NOMO-1 treated with dmso at 0.1 percent for 144 hours (cell line): ENCODE measurements around the gene NR1D2.

Source experiments
- DNase-seq: peaks from one replicate; lab custom pipeline; 2025; ENCODE audit not compliant: unreplicated experiment; lab: John Stamatoyannopoulos, UW

The NR1D2 gene

DNA sequence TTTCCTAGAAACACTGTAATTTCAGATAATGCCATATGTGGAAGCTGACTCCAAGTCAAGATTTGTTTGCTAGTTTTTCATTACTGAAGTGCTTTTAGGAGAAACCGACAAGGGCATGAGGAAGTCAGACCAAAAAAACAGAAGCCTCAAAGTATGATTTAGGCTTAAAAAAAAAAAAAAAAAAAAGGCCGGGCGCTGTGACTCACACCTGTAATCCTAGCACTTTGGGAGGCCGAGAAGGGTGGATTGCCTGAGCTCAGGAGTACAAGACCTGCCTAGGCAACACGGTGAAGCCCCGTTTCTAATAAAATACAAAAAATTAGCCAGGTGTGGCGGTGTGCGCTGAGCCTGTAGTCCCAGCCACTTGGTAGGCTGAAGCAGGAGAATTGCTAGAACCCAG lies 16.6 kb upstream of the NR1D2 start:
- DNase-seq = peak; percentile 19

DNA sequence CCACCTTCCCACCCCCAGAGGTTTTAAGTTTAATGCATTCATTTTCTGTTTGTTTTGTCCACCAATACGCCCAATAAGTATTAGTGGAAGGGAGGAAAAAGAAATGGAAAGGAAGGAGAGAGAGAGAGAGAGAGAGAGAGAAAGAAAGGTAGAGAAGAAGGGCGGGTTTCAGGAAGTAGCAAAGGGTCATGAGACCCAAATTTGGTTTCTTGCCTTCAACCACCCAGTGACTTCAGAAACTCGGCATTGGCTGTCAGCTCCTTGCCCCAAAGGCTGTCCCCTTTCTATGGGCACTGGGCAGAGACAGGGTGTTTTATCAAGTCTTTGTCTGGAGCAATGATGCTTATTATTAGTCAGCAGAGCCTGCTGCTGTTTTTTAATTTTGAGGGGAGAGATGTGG lies 13.5 kb upstream of the NR1D2 start:
- no peak for DNase-seq

DNA sequence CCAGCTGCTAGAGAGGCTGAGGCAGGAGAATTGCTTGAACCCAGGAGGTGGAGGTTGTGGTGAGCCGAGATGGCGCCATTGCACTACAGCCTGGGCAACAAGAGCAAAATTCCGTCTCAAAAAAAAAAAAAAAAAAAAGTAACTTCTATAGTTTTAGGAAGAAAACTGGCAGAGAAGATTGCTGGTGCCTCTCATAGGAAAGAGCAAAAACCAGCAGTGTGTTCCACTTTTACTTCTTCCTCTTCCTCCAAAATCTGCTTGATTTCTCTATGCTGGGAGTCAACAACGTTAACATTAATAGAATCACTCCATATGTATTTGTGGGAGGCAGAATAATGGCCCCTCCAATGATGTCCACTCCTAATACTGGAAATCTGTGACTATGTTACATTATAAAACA lies 12.5 kb upstream of the NR1D2 start:
- DNase-seq = no peak

DNA sequence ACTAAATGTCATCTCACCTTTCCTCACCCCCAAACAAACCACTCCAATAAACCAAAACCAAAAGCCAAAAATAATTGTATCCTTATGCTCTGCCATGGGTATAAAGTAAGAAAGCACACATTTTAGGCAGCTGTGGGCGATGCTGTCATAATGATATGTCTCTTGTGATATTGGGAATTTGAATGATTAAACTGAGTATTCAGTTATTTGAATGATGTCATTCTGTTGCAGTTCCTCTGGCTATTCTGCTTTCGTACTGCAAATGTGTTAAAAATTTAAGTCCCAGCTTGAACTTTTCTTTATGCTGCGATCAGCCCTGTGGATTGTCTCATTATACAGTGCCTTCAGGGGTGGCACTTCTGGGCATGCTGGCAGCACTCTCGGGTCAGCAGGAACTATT lies 10.8 kb upstream of the NR1D2 start:
- no peak for DNase-seq

- no peak for DNase-seq
These were observed 7.8 kb upstream of the NR1D2 start for GRCh38 chr3:23937296-23937695.

- DNase-seq = no peak
These were observed 6.4 kb upstream of the NR1D2 start for GRCh38 chr3:23938688-23939087.

DNA sequence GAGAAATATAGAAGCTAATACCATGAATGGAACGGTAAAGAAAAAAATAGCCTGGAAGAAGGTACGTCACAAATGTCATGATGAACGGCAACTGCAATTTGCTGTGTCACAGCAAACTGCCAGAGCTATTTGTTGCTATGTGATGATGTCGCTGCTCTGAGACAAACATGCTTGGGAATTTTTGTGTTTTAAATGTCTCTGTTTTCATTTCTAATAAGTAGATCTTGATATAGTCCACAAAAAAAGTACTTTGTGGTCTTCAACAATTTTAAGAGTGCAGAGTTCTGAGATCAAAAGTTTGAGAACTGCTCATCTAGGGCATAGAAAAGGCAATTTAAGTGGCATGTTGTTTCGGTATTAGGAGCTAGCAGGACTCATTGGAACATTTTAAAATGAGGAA lies 4.3 kb upstream of the NR1D2 start:
- DNase-seq = no peak

GRCh38 chr3:23941440-23941839 lies 3.6 kb upstream of the NR1D2 start:
- DNase-seq = no peak

- DNase-seq = no peak
These were observed 2.5 kb upstream of the NR1D2 start for GRCh38 chr3:23942546-23942945.

DNA sequence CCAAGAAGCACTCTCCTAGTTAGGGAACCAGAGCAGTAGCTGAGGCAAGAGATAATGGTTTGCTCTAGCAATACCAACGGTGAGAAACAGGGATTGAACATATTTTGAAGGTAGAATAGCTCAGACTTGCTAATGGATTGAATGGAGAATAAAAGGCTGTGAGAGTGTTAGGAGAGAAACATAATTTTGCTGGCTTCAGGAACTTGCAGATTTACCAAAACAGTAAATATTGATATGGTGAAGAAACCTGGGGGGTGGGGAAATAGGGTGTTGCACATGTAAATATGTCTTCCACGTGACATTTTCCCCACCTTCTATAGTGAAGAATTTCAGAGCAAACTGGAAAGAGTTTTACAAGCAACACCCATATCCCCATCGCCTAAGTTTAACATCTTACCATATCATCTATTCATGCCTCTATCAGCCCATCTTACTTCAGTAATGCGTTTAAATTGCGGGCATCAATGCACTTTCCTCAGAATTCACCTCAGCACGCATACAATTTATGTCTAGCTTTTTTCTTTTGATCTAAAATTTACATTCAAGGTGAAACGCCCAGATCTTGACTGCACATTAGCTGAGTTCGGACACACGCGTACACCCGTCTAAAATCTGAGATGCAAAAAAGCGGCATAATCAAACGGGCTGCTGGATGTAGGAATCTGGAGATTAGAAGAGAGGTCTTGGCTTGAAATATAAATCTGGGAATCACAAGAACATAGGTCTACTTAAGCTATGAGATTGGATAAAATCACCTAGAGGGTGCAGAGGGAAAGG lies 891 bp upstream of the NR1D2 start:
- no peak for DNase-seq

DNA sequence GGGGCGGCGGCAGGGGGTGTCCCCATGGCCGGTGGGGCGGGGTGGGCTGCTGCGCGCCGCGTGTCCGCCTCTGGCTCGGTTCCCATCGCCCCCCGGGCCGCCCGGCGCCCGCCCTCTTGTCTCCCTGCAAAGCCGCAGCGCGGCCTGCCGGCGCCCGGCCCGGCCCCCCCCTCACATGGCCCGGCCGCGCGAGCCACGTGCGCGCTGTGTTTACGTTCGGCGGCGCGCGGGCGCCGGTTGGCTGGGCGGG lies 502 bp downstream of the NR1D2 start:
- no peak for DNase-seq

DNA sequence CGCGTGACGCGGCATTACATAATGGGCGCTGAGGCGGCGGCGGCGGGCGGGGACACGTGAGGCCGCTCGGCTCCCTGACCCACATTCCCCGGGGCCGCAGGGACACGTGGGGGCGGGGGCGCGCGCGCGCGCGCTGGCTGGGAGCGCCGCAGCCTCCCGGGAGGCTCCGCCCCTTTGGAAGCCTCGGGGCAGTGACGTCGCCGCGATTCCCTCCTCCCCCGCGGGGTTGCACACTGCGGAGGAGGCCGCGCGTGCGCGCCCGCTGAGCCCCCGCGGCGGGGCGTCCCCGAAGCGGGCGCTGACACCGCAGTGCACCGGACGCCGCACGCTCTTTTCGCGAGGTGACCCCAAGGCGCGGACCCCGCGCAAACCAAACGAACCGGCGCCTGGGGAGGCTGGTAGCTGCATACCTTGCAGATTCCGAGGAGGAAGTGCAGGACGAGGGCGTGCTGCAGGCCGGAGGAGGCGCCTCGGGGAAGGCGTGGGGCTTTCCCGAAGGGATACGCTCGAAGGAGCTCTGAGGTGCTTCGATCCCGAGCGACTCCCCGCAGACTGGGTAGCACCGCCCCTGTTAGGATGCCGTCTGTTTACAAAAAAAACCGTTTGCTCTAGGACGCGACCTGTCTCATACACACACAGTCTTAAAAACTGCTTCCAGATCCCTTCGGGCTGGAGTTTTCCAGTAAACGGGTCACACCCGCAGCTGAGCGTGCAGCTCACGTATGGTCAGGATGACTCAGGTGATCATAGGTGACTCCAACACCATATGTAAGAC lies 1.0 kb downstream of the NR1D2 start:
- DNase-seq = peak; percentile 87

GRCh38 chr3:23948761-23949160 lies 3.7 kb downstream of the NR1D2 start:
- DNase-seq = no peak

- no peak for DNase-seq
These were observed 4.7 kb downstream of the NR1D2 start for GRCh38 chr3:23949784-23950183.

DNA sequence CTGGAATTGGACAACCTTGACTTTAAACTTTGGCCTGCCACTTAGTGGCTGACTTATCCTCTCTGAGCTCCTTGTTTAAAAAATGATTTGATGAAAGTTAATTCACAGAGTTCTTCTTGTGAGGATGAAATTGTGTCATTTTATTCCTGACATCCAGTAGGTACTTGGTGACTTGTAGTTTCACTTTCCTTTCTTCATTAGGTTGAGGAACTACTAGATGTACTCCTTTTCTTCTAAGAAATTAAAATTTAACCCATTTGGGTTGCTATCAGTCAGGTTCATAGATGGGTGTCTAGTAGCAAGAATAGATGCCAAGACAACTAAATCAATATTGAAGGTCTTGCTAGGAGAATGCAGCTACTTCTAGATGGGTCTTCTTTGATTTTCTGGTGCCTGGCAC lies 5.2 kb downstream of the NR1D2 start:
- no peak for DNase-seq

- DNase-seq = no peak
These were observed 7.6 kb downstream of the NR1D2 start for GRCh38 chr3:23952646-23953045.

DNA sequence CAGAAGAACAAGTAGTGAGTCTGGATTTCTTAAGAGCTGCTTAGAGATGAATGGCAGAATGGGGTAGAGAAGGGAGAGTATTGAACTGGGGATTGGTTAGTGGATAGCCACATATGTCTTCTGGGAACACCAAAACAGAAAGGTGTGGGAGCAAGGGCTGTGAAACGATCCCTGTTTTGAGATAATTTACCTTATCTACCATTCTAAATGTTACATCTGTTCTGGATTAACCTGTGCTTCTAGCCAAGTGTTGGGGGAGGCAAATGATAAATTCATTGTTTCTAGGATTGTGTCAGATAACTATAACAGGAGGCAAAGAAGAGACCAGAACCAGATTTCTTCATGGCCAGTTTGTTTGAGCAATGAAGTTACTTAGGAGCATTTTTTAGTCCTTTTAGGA lies 8.4 kb downstream of the NR1D2 start:
- no peak for DNase-seq

DNA sequence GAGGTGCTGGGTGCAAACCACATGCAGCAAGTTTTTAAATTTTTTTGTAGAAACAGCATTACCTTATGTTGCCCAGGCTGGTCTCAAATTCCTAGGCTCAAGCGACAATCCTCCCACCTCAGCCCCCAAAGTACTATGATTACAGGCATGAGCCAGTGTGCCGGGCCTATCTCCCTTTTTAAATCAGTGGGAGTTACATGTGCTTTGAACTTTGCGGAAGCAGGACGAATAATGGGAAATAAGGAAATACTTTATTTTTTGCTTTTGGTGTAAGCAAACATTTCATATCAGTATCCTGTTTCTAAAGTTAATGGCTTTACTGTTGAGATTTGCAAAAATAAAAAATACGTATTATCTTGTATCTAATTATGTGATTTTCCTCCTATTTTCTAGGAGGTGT lies 9.1 kb downstream of the NR1D2 start:
- DNase-seq = no peak

GRCh38 chr3:23956701-23957100 lies 11.6 kb downstream of the NR1D2 start:
- no peak for DNase-seq

- DNase-seq = no peak
These were observed 14.2 kb downstream of the NR1D2 start for GRCh38 chr3:23959135-23959900.

DNA sequence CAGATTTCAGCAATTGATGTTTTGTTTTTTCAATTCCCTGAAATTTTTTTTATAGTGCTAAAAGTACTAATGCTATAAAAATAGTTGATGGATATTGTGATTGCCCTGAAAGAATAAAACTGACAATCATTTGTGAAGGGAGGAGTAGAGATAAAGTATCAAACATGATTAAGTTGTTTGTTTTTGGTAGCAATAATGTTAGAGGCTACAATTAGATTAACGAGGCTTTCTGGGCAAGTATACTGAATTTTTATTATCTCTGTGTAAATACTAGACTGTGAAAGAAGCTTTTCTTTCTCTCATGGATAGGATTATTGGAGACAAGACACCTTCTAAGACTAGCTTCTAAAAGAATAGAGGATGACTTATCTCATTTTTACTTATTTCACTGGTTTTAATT lies 15.6 kb downstream of the NR1D2 start:
- no peak for DNase-seq

DNA sequence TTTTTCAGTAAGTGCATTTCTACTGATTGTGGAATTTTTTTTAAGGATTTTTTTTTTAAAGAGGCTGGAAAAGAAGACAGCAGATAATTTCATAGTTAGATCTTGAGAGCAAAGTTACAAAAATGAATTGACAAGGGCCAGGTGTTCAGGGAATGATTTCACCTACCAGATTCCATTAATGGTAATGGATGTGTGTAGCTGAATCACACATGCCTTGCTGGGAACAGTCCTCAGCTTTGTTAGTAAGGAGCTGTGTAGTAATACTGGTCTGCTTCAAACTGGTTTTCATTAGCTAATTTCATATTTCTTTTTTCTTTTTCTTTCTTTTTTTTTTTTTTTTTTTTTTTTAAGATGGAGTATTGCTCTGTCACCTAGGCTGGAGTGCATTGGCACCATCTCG lies 16.0 kb downstream of the NR1D2 start:
- no peak for DNase-seq
